ENCODE results near the gene ARPP21.

- TF ChIP-seq CTCF (IDR thresholded peaks at IDR 0.05) (no peak), POLR2A (IDR thresholded peaks at IDR 0.05) (no peak), EP300 (IDR thresholded peaks at IDR 0.05) (no peak)
These were observed 108.8 kb downstream of the ARPP21 start for GRCh38 chr3:35748144-35748543.
